Endothelial cell of umbilical vein (primary cell): ENCODE measurements around the gene NMT1. TPM values are rescaled to one million over a fixed set of nuclear protein-coding genes. Genes with fewer than 3 reads are reported as not detected.

ENCODE experiments used
- BruUV-seq: library from RNA; stranded (reverse); fragments of 400-500 nt; replicated peaks from 2 replicates; lab custom pipeline; 2021; lab: Mats Ljungman, UMichigan
- CTCF ChIA-PET: fragments of 300-600, 350-600 bp; sonication (Branson Sonifier 250); formaldehyde crosslinking; loops from one replicate; lab custom pipeline; 2021; ENCODE audit warnings: antibody characterized with exemption, inconsistent platforms; lab: Charles Lee
- POLR2A ChIA-PET: fragments of 300-600, 350-600 bp; sonication (Branson Sonifier 250); formaldehyde crosslinking; loops from one replicate; lab custom pipeline; 2021; ENCODE audit warnings: antibody characterized with exemption, inconsistent platforms; lab: Charles Lee
- DNase-seq: peaks from one replicate; pipeline ENCODE4 v3.0.0-alpha.2; 2011; ENCODE audit warnings: low read depth, low spot score
- FAIRE-seq: peaks from 2 replicates; lab custom pipeline; 2011; peaks lifted over from hg19 to GRCh38; lab: Jason Lieb, UNC
- H2AFZ ChIP-seq: 2 replicates; pipeline ENCODE4 v1.6.0; 2012; ENCODE audit warnings: low read depth, low read length, control low read depth, inconsistent platforms
- H3K27ac ChIP-seq: 2 replicates; pipeline ENCODE4 v1.5.1; 2011; ENCODE audit warnings: low read depth, mild to moderate bottlenecking, control low read depth, low read length, moderate library complexity; ENCODE audit not compliant: insufficient read depth
- H3K27me3 ChIP-seq, 2 experiments: 2 replicates each; pipeline versions ENCODE4 v1.6.0 to v1.6.1; 2011; ENCODE audit warnings: low read length in 2 of 2, mixed read lengths in 1 of 2; ENCODE audit not compliant: control insufficient read depth in 2 of 2, insufficient read depth in 2 of 2
- H3K36me3 ChIP-seq, 2 experiments: 2 replicates in 1 of 2; 3 replicates in 1 of 2; pipeline ENCODE4 v1.5.1; 2011; ENCODE audit warnings: low read length in 2 of 2, mild to moderate bottlenecking in 1 of 2, moderate library complexity in 1 of 2; ENCODE audit not compliant: control insufficient read depth in 2 of 2, insufficient read depth in 2 of 2; ENCODE audit errors: extremely low read depth in 1 of 2
- H3K4me1 ChIP-seq: 3 replicates; pipeline ENCODE4 v1.5.1; 2011; ENCODE audit warnings: mild to moderate bottlenecking, low read length; ENCODE audit not compliant: control insufficient read depth, insufficient read depth; ENCODE audit errors: extremely low read depth
- H3K4me2 ChIP-seq: 2 replicates; pipeline ENCODE4 v1.6.1; 2011; ENCODE audit warnings: low read length, control low read depth, mixed read lengths; ENCODE audit not compliant: insufficient read depth
- H3K4me3 ChIP-seq, 3 experiments: fragments of 200-600 bp in 1 of 3; sonication (generic), shearing (Covaris generic) in 1 of 3; replicated peaks in 1 of 3; 2 replicates each; pipeline ENCODE4 v1.5.1; 2011 to 2016; ENCODE audit warnings: control low read depth in 3 of 3, low read length in 3 of 3, mild to moderate bottlenecking in 2 of 3, inconsistent platforms in 1 of 3, low read depth in 1 of 3, moderate library complexity in 1 of 3; ENCODE audit not compliant: insufficient read depth in 1 of 3
- H3K79me2 ChIP-seq: 2 replicates; pipeline ENCODE4 v1.6.0; 2012; ENCODE audit warnings: low read length, inconsistent platforms; ENCODE audit not compliant: control insufficient read depth, insufficient read depth
- H3K9ac ChIP-seq: replicated peaks from 2 replicates; pipeline ENCODE3; 2011; ENCODE audit warnings: low read length, control low read depth; ENCODE audit not compliant: insufficient read depth; ENCODE audit errors: extremely low read depth
- H3K9me1 ChIP-seq: replicated peaks from 3 replicates; pipeline ENCODE4 v1.6.0; 2011; ENCODE audit warnings: mild to moderate bottlenecking, low read length; ENCODE audit not compliant: control insufficient read depth, insufficient read depth; ENCODE audit errors: extremely low read depth
- H3K9me3 ChIP-seq: replicated peaks from 2 replicates; pipeline ENCODE4 v1.5.1; 2012; ENCODE audit warnings: low read length, inconsistent platforms; ENCODE audit not compliant: control insufficient read depth, insufficient read depth
- H4K20me1 ChIP-seq: replicated peaks from 2 replicates; pipeline ENCODE3; 2011; ENCODE audit warnings: mild to moderate bottlenecking, low read length; ENCODE audit not compliant: control insufficient read depth, insufficient read depth; ENCODE audit errors: extremely low read depth
- CTCF ChIP-seq, 2 donors: IDR thresholded peaks; 1 replicate in 1 of 2; 2 replicates in 1 of 2; pipeline ENCODE4 v1.5.1; 2011; ENCODE audit warnings: low read length in 2 of 2, mild to moderate bottlenecking in 2 of 2, moderate library complexity in 2 of 2, control low read depth in 1 of 2, inconsistent platforms in 1 of 2, low read depth in 1 of 2; ENCODE audit not compliant: insufficient read depth in 1 of 2; ENCODE audit errors: extremely low read depth in 1 of 2
- JUN ChIP-seq: IDR thresholded peaks from 2 replicates; pipeline ENCODE4 v1.6.1; 2011; ENCODE audit warnings: borderline replicate concordance, low read depth; ENCODE audit not compliant: insufficient read length, insufficient read depth
- dilution Hi-C: fragments of 300-500 bp; cut with MboI; formaldehyde crosslinking; loops from one replicate; pipeline ENCODE4 v1.15.0; 2019; ENCODE audit warnings: low sequenced_read_pairs; ENCODE audit not compliant: extremely low pct_ligation_motif_present
- intact Hi-C: fragments of 100-400 bp; cut with micrococcal nuclease; formaldehyde crosslinking; loops from one replicate; pipeline ENCODE4 v1.10.0; 2022
- polyA plus RNA-seq, 4 experiments: library from polyadenylated mRNA; depleted of rRNA in 3 of 4; stranded (reverse) in 3 of 4; unstranded in 1 of 4; fragments of >200 nt; gene quantifications; 2 replicates each; pipeline versions ENCODE4 v1.2.1 to v1.2.3, GENCODE V29; 2011 to 2012; ENCODE audit warnings: missing spikeins in 1 of 4
- total RNA-seq: library from RNA; stranded (reverse); gene quantifications from 2 replicates; pipeline ENCODE4 v1.2.3, GENCODE V29; 2021

NMT1 gene
- total and polyA plus RNA-seq, 2 donors (not counting 3 experiments of a cell fraction or from before 2014, with no cell fraction given): 37.6 to 135 TPM

GRCh38 chr17:45112559-45113423 lies 51.7 kb downstream of the NMT1 start:
- H3K9me3 ChIP-seq: no peaks in the 10 kb centered on the region
- ChIA-PET CTCF (interaction anchor here (1.2 to 1.9 kb wide), 2 partner anchors 14 to 22 kb away, joined by 4 to 9 read pairs; partner anchors contain the start of gene ACBD4), POLR2A (no interaction called here)
- no peak overlapping the region for H2AFZ ChIP-seq
- H3K4me3 ChIP-seq: no peak overlapping the region
- H3K9me1 ChIP-seq: no peaks in the 10 kb centered on the region
- no peak overlapping the region for H3K27ac ChIP-seq
- H3K4me1 ChIP-seq: no peaks in the 10 kb centered on the region
- DNase-seq (no peak), FAIRE-seq (no peak)
- no peaks in the 10 kb centered on the region for H3K79me2 ChIP-seq
- H3K27me3 ChIP-seq: no peaks in the 10 kb centered on the region
- peaks cover 3 to 4% of the 10 kb centered on the region in 2 experiments for H3K36me3 ChIP-seq
- TF ChIP-seq CTCF (IDR thresholded peaks at IDR 0.05; ENCODE audit: extremely low read depth in 1 of 2, insufficient read depth in 1 of 2, low read depth in 1 of 2, low read length in 2 of 2) (no peak), JUN (no peak)
- H4K20me1 ChIP-seq: no peaks in the 10 kb centered on the region
- no peak overlapping the region for H3K4me2 ChIP-seq
- BruUV-seq: no TSS peak
- H3K9ac ChIP-seq: no peak overlapping the region
- dilution Hi-C loops: no loop called here
- intact Hi-C loops: no loop called here

GRCh38 chr17:45113424-45113754 lies 52.3 kb downstream of the NMT1 start:
- Histone ChIP-seq H3K9ac (no peak overlapping the region), H3K9me1 (no peaks in the 10 kb centered on the region), H3K27ac (no peak overlapping the region), H4K20me1 (no peaks in the 10 kb centered on the region), H3K36me3 (peaks cover 0 to under 1% of the 10 kb centered on the region in 2 experiments), H3K4me3 (no peak overlapping the region), H3K4me1 (no peaks in the 10 kb centered on the region), H2AFZ (no peak overlapping the region), H3K4me2 (no peak overlapping the region), H3K27me3 (no peaks in the 10 kb centered on the region), H3K9me3 (no peaks in the 10 kb centered on the region), H3K79me2 (no peaks in the 10 kb centered on the region)
- CTCF ChIA-PET: no interaction called here
- dilution Hi-C loops: no loop called here
- POLR2A ChIA-PET: no interaction called here
- DNase-seq: no peak
- BruUV-seq: no TSS peak
- no peak for TF ChIP-seq CTCF (IDR thresholded peaks at IDR 0.05; ENCODE audit: extremely low read depth in 1 of 2, insufficient read depth in 1 of 2, low read depth in 1 of 2, low read length in 2 of 2)
- TF ChIP-seq JUN: no peak
- intact Hi-C loops: no loop called here
- no peak for FAIRE-seq
